Left kidney (tissue), 2 donors: ENCODE data around the gene POU2F3. TPM values are rescaled to one million over a fixed set of nuclear protein-coding genes. Genes with fewer than 3 reads are reported as not detected.

Source experiments
- DNase-seq: peaks from one replicate; pipeline ENCODE4 v3.0.0-alpha.2; 2013
- polyA plus RNA-seq: library from polyadenylated mRNA; unstranded; fragments of 120-200 nt; gene quantifications from one replicate; pipeline ENCODE4 v1.2.1, GENCODE V29; 2013; ENCODE audit not compliant: insufficient read length

POU2F3 gene
- polyA plus RNA-seq, 1 donor: 0.32 TPM

DNA sequence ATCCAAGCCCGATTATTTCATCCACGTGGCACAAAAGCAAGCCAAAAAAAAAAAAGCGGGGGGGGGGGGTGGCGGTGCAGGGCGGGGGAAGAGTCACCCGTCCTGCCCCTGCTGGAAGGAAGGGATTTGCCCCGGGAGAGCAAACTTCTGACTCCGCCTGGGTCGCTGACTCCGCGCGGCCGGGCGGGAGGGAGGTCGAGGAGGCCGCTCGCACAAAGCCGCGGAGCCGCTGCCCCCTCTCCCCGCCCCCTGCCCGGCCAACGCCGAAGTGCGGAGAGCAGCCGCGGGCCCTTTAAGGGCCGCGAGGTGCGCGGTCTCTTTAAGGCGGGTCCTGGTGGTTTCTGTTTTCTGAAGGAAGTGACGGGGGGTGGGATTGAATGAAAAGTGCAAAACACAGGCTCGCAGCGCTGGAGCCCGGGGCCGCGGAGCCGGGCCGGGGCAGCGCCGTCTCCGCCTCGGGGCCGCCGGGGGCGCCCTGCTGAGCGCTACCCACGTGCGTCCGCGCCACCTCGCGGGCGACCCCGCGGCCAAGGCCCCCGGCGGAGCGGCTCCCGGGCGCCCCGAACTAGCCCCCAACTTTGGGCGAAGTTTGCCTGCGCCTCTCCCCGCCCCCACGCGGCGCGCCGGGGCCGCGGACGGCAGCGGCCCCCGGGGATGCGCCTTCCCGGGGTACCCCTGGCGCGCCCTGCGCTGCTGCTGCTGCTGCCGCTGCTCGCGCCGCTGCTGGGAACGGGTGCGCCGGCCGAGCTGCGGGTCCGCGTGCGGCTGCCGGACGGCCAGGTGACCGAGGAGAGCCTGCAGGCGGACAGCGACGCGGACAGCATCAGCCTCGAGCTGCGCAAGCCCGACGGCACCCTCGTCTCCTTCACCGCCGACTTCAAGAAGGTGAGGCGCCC lies 29.1 kb upstream of the POU2F3 start, which contains the start of gene OAF:
OAF (plus strand) TSS at position 407 of the 896 bp plus-strand sequence; CDS start at position 655, 248 bp downstream.
- peak; percentile 88 for DNase-seq

DNA sequence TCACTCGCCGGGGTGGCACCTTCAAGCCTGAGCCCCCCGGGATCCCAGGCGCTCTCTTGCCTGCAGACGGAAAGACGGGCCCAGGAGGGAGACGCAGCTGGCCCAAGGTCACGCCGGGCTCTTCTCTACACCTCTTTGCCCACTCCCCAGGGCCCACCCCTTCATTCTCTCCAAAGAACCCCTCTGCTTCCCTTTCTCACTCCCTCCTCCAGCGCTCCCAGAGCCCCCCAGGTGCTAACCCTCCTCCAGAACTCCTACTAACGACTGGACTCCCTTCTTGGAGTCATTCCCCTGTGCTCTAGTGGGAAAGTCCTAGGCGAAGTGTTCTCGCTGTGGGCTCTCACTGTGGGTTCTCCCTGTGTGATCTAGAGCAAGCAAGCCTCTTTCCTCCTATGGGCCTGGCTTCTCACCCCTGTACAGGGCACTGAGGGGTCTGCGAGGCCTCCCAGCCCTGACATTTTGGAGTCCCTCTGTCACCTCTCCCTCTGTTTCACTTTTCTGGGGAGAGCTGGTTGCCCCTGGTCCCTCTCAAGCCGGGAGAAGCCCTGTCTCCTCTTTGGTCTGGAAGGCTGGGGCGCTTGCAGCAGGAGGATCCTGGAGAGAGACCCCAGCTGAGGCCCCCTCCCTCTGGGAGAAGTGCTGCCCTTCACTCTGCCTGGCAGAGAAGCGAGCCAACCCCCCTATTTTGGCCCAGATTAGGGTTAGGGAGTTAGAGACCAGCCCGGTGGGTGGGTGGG lies 28.2 kb upstream of the POU2F3 start:
- DNase-seq: no peak

DNA sequence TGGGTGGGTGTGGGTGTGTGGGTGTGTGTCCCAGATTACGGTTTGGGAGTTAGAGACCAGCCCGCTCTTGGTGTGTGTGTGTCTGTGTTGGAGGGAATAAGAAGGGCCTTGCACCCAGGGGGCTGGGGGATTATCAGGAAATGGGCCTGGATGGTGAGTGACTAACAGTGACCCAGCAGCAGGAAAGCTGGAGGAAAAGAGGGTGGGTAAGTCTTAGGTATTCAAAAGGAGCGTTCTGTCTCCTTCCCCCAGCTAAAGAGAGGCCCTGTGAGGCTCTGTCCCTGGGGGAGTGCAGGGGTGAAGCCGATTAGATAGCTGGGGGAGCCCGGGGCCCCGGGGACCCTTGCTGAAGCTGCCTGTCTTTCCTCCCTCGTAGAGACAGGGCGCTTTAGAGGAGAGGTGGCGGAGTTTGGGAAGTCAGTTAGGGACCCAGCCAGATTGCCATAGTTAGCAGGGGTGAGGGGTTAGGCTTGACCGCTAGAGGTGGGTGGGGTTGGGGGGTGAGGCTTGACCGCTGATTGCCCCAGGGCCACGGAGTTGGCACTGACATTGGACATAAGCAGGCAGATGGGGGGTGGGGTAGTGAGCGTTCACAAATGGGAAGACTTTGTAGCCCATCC lies 27.6 kb upstream of the POU2F3 start:
- DNase-seq: no peak

DNA sequence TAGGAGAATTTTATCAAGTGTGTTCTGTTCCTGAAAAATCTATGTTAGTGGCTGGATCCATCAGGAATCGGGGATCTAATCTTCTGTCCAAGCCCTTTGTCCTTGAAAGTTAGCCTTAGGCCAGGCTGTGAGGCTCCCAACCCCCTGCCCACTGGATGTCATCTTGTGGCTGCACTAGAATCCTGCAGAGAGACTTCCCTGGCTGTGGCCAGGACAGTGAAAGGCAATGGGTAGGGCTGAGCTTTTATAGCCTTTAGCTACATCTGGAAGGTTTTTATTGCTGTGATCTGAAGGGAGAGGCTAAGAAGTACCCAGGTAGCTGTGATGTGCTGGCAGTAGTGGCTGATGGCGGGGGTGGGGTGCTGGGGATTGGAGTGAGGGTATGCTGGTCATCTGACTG lies 27.0 kb upstream of the POU2F3 start:
- no peak for DNase-seq

DNA sequence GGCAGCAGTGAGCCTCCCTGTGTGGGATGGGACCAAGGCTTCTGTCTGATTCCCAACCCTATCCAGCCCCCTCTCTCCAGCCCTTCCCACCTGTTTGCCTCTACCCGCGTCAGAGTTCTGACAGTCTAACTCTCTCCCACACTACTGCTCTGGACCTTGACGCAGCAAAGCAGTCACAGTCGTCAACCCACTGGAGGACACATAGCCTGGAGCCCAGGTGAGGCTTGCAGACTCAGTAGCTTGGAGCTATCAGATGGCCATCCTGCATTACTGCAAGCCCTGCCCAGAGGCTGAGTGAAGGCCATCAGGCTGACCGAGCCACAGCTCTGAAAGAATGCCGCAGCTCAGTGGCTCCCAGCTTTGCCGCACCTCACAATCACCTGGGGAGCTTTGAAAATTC lies 25.4 kb upstream of the POU2F3 start:
- no peak for DNase-seq

DNA sequence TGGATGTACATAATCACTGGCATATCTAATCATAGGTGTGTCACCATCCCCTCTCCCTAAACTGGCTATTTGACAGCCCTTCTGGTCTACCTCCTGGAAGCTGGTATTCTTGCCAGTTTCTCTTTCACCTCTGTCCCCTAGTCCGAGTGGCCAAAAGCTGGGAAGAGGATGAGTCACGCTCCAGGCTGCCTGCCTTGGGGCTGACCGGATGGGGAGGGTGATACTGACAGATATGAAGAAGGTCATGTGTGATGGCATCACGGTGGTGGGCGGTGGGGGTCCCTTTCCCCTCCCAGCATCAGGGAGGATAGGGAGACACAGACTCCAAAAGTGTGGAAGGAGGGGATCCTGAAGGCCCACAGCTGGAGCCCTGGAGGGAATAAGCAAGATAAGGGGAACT lies 24.3 kb upstream of the POU2F3 start:
- DNase-seq: no peak

DNA sequence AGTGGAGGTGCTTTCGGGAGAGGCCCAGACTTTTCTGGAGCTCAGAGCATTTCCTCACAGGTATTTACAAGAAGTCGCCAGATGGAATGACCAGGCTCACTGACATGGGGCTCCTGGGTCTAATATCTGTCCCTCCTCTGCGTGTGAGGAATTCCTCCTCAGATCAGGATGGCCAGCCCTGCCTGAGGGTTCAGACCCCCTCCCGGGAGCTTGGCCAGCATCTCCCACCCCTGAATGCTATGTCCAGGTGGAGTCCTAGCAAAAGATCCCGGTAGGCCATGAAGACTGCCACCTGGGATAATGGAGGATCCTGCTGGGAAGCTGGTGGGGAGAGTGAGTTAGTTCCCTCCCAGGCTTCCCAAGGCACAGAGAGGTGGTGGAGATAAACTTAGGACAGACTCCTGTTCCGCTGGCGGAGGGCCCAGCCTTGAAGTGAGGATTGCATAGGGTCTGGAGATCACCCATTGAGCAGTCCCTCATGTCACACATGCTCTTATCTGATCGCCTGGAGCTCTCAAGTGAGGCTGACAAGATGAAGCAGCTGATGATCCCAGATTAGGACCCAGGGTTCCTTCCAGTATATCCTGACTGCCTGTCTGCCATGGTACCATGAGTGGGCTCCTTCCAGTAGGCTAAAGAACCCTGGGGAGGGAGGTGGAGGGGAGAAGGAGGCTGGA lies 23.4 kb upstream of the POU2F3 start:
- DNase-seq: no peak

DNA sequence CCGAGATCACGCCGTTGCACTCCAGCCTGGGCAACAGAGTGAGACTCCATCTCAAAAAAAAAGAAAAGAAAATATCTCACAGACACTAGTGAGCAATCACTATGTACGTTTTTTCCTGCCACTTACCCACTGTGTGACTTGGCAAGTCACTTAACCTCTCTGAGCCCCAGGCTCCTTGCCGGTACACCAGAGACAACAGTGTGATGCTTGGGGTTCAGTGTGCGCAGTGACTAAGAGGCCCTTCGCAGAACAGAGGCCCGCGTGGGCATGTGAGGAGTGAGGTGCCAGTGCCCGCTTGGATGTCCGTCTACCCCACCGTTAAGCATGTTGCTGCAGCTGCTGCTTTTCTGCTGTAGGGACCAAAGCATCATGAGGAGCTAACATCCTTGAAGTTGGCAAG lies 22.4 kb upstream of the POU2F3 start:
- no peak for DNase-seq

DNA sequence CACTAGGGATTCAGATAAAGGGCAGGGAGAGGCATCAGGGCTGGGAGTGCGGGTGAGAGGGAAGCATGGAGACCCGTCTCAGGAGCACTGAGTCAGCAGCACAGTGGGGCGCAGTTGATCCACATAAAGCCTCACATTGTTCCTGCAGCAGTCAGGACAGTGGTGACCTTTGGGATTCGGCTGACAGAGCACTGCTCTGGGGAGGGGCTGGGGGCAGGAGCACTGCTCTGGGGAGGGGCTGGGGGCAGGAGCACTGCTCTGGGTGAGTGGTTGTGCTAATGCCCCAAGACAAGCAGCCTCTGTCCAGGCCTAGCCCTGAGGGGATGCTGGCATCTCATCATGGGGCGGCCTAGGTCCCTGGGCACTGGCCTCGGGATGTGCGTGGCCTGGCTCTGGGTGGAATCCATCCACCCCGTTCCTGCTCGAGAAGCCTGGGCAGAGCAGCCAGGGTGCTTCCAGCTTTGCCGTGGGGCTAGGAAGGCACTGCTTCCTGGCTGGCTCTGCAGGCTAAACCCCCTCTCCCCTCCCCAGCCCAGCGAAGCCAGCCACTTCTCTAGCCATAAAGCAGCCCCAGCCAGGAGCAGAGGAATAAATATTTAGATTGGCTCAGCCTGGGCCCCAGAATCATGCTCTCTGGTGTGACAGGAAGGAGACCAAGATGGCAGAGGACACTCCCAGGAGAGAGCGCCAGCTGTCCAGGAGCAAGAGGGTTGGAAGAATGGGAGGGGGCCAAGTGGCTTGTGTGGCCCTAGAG lies 21.8 kb upstream of the POU2F3 start:
- DNase-seq: no peak

DNA sequence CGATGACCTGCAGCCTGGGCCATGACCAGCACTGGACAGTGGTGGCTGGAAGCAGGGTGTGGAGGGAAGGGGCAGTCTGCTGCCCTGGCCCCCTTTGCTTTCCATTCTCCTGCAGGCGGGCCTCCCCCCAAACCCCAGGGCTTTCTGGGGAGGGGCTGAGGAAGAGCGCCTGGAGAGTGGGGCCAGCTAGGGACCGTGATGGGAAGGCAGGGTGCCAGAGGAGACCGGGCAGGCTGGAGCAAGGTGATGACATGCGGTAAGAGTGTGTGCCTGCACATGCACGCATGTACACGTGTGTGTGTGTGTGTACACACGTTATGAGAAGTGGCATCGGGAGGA lies 21.3 kb upstream of the POU2F3 start:
- no peak for DNase-seq

DNA sequence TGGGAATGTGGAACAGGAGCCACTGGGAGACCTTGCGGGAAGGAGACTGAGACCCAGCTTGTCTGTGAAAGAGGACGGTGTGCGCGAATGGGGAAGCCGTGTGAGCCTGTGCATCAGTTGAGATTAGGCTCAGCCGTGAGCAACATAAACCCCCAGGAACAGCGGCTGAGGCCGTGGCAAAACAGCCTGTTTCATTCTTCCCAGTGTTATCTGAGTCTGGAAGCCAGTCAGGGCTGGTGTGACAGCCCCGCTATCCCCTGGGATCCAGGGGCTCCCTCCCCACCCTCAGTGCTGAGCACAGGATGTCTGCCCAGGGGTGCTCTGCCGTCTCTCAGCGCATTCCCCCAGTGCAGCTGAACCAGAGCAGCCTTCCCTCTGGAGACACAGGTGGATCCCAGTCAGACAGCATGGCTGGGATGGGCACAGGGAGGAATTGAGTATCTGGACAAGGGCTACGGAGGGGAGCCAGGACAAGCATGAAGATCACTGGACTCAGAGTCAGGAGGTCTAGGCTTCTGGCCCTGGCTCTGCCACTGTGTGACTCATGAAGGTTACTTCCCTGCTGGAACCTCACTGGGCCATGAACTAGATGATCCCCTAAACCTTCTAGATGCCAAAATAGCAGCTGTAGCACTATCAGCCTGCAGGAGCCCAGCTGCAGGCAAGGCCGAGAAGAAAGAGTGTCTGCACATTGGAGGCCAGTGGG lies 20.6 kb upstream of the POU2F3 start:
- no peak for DNase-seq

DNA sequence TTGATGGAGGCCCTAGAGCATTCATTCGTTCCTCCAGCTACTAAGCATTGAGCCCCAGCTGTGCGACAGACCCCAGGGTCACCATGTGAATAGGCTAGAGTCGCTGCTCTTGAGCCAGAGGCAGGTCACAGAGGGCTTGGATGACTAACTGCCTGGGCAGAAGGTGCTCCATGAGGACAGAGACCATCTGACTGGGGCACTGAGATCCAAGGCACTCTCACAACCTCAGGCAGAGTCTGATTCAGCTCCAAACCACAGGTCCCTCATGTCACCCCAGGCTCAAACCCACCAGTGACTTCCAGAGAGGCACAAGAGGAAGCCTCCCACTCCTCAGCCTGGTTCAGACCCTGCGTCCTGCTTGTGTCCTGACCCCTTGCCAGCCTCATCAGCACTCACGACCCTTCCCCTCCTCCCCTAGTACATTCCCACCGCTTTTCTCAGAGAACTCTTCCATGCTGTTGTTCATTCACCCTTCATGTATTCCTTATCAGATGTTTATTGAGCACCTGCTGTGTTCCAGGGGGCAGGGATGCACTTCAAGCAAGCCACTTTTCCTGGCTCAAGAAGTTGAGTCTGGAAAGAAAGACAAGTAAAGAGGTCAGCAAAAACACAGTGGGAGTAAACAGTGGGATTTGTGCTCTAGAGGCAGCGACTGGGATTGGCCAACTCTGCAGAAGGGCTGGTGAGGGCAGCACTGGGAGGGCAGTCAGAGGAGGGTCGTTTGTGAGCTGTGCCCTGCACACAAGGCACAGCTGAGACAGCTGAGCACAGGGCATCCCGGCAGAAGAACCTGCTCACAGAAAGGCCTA lies 19.8 kb upstream of the POU2F3 start:
- no peak for DNase-seq

DNA sequence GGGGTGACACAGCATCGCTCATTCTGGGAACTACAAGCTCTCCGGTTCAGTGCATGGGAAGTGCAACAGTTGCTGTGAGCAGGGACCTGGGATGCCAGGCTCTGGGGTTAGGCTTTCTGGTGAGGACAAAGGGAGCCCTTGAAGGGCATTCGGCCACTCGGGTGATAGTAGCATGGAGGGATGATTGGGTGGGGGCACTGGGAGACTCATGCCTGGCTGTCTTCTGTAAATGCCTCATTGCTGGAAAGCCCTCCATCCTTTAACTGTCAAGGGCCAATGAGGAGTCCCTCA lies 19.2 kb upstream of the POU2F3 start:
- no peak for DNase-seq

DNA sequence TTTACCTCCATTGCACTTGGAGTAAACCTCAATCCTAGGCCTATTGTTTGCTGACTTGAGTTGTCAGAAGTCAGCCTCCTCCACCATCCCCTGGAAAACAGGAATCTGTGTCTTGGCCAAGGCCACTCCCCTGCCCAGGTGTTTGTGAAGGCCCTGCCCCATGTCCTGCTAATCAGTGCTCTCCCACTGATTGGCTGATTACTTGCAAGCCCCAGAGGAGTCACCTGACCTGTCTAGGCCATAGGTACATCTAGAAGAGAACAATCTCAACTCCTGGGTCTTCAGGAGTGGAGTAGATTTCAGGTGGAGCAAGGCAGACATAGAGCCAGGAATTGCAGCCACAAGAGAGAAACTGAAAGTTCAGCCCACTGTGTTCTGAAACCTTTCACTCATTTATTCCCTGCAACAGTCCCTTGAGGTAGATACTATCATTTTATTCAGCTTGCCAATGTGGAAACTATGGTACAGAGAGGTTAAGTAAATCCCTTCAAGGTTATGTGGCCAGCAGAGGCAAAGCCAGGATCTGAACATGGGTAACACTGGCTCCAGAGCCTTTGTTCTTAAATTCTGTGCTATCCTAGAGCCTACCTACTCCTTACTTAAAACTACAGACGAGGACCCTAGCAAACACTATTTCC lies 18.7 kb upstream of the POU2F3 start:
- DNase-seq: no peak

DNA sequence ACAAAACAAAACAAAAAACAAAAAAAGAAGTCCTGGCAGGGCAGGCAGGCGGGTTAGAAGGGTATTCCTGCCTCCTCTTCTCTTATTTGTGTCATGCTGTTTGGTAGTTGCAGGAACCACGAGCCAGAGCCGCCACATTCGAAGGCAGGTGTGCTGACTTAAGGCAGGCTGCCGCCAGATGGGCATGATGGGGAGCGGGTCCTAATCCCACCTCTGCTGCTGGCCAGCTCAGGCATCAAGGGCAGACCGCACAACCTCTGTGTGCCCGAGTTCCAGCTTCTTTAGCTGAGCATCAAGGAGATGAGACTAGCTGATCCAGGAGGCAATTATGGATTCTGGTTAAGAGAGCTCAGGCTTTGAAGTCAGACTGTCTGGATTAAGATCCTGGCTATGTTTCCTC lies 17.0 kb upstream of the POU2F3 start:
- no peak for DNase-seq

DNA sequence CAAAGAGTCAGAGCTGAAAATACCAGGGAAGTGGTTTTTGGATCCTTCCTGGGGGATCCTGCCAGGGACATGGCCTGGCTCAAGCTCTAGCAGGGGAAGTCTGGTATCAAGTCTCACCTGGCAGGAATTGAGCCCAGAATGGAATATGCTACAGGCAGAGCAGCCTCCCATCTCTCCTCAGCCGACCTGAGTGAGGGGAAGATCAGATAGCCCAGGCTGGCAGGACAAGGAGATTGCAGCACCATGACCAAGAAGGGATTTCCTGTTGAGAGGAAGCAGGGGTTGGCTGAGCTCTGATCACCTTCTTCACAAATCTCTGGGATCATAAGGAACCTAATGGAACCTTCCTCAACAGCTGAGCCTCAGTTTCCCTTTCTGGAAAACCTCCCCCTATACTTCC lies 16.1 kb upstream of the POU2F3 start:
- no peak for DNase-seq

DNA sequence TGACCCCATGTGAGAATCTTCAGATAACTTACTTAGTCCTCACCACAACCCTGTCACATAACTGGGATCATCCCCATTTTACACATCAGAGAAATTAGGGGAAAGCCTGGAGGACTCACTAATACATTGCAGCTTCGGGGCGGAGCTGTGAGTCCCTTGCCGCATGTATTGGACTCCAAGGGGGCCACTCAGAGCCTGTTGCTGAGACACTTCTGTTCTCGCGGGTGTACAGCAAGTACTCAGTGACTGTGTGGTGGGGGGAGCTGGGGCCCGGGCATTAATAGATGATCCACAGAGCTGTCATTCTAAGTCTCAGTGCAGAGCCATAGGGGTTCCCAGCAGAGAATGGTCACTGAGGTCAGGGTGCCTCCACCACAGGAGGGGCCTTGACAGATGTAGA lies 15.6 kb upstream of the POU2F3 start:
- no peak for DNase-seq

DNA sequence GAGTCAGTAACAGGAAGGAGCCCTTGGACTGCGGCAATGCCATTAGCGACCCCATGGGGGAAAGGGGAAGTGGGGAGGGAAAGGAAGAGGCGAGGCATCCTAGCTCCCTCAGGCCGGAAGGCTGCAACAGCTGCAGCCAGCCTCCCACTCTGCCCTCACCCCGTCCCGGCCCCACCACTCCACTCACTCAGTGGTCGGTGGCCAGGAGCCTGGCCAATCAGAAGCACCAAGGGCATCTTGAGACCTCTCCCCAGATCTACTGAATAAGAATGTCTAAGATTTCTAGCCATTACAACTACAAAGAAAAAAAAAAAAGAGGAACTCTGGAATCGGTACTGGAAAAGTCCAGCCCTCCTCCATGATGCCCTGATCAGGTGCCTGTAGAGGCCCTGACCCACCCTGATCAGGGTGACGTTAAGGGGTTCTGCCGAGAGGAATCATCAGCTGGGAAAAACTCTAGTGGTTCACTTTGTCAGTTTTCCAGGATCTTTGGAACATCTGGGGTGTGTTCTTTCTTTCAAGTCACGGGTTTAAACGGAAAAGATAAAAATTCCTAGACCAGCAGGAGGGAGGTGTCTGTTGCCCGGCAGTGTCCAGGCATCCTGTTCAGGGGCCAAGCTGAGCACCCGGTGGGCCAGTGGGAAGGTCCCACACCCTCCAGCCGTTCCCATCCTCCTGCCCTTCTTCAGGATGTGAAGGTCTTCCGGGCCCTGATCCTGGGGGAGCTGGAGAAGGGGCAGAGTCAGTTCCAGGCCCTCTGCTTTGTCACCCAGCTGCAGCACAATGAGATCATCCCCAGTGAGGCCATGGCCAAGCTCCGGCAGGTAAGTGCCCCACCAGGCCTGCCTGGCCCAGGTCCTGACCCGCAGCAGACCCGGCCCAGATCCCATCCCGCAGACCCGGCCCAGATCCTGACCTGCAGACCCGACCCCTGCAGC lies 14.7 kb upstream of the POU2F3 start:
- no peak for DNase-seq

DNA sequence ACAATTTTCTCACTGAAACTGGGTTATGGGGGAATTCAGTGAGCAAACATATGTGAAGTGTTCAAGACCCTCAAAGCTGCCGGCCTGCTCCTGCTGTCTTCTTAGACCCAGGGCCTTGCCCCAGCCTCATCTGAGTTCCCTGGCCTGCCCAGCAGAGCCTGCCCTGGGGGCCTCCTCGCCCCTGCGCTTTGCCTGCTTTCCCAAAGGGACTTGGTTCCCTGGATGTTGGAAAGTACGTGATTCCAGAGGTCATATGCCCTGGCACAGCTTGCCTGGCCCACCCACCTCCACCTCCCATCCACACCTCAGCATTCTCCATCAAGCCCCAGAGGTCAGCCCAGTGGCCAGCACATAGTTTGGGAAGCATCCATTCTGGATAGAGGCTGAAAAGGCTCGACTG lies 13.7 kb upstream of the POU2F3 start:
- DNase-seq: no peak
